HG03432 (cell line): ENCODE results near the gene RTL1.

Experiments
- ATAC-seq: cut with Tn5 transposase; IDR thresholded peaks from one replicate; pipeline ENCODE4 v1.9.1; 2021; ENCODE audit warnings: mild to moderate bottlenecking, moderate library complexity; ENCODE audit not compliant: unreplicated experiment

The RTL1 gene

DNA sequence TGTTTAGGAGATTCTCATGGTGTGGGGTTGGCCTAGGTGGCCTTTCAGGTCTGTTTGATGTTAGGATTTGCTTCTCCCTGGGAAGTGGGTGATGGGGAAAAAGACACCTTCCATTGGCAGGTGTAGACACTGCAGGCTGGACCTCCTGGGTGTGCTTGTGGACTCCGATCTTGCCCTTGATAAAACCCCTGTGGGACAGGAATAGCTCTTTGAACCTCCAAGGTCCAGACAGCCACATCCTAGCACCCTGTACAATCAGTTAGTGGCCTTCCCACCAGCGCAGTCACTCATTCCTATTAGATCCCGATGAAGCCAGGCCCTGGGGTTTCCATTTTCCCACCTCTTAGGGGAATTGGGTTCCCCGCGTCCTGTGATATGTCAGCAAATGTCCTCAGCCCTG lies 49.1 kb downstream of the RTL1 start:
- no peak for ATAC-seq

DNA sequence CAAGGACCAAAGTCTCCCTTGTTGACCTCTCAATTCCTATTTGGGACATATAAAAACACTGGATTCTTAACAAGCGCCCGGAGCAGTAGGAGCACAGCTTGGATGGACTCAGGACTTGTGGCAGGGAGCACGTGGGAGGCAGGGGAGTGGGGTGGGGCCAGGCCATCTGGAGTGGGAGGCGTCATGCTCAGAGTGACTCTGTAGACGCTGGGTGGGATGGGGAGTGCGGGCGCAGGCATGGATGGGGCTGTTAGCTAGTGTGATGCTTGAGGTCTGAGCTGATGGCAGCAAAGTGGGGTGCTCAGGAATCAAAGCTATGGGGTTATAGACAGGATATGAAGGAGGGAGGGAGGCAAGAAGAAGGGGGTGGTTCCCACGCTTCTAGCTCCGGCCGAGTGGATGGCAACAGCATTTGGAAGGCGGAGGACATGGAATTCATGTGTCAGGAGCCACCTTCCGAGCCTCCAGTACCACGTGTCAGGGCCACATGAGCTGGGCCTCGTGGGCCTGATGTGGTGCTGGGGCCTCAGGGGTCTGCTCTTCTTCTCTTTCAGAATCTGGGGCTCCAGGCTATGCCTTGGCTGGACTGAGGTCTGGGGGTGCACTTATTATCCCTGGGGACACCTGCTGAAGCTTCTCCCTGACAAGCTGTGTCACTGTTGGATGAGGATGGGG lies 51.4 kb downstream of the RTL1 start:
- no peak for ATAC-seq

DNA sequence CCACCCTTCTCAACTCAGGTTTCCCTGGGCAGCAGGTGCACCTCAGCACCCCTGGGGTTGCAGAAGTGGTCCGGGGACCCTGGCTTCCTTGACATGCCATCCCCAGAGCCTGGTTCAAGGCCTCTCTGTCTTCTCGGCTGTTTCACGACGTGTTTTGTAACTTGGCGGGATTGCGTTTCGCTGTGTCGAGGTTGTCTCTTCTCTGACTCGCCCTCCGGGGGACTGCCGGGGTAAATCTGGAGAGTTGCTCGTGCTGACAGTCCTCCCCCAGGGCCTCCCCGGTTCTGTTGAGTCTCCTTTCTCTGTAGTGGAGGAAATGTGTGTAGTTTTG lies 52.0 kb downstream of the RTL1 start:
- ATAC-seq = no peak

DNA sequence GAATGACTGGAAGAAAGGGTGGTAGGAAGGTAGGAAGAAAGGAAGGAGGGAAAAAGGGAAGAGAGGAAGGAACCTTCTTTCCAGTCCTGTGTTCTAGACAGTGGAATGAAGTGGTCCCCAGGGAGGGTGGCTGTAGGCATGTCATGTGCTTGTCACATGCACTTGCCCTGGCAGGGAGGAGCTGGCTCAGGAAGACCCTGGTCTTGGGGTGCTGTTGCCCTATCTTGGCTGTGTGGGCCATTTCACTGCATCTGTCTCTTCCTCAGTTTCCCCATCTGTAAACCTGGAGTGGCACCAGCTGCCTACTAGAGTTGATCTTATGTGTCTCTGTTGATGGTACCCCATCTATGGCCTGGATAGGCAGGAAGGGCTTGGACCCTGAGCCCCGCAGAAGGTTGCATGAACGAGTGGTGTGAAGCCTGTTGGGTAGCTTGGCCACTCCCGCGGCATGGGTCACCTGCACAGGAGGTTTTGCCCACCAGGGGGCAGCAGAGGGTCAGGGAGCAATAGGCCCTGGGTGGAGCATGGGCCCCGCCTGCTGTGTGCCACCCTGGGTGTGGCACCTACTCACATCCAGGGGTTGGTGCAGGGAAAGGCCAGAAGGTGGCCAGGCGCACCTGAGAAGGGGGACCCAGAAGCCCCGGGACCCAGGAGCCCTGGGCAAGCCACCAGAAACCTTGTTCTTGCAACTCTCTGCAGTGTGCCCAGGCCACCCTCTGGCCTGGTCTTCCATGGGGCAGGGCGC lies 52.5 kb downstream of the RTL1 start:
- ATAC-seq = peak; percentile 75

DNA sequence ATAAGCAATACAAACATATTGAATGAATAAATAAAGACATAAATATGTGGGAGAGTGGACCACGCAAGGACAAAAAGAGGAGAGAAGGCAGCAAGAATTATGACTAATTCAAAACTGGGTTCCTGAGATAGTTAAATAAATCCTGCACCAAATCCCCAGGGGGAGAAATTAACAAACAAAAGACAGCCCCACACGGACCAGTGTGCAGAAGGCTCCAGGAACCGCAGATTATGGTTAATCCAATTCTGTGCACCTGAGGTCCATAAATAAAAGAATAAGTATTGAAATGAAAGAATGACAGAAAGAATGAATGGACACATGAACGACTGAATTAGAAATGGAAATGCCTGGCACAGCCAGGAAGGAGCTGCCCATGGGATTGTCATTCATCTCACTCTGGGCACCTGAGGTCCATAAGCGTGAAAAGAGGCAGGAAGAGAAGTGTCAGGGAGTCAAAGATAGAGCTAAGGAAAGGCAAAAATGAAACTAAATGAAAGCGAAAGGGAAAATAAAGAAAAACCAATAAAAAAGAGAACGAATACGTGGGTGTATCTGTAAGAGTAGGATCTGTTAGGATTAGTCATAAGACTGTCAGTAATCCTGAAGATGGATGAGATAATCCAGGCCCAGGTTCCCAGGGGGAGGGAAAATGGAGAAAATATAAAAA lies 54.3 kb downstream of the RTL1 start:
- no peak for ATAC-seq

DNA sequence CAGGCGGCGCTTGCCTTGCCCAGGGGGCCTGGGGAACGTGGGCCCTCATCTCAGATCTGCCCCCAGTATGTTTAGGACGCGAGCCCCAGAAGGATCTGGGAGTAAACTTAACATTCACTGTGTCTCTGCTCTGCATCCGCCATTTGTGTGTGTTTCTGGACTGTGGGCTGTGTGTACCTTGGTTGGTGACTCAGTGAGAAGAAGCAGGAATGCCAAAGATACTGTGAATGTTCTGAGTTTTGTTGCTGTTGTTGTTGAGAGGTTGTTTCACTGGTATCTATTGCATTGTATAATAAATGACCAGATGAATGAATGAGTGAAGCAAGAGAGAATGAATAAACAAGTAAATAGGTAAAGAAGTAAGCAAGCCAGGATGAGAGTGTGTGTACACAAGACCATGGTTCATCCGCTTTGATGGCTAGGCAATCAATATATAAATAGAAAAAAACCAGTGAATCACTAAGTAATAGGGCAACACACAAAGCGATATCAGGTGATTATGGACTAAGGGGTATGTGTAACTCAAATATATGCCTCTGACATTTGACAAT lies 57.1 kb downstream of the RTL1 start:
- ATAC-seq = no peak

DNA sequence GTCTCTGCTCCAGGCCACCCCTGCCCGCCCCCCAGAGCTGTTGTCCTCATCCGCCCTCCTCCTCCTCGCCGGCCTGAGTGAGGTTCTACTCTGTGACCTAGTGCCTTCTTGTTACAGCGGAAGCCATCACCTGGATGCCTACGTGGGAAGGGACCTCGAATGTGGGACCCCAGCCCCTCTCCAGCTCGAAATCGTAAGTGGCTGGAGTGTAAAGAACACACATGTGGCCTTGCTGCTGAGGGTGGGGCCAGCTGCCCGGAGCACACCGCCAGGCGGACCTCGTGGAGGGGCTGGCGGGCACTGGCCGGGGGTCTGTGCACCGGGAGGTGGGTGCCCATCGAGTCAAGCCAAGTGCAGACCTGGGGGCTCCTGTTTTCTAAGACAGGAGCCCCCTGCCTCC lies 58.2 kb downstream of the RTL1 start:
- ATAC-seq = no peak

GRCh38 chr14:100844846-100845245 lies 58.7 kb downstream of the RTL1 start:
- no peak for ATAC-seq

GRCh38 chr14:100844421-100844820 lies 59.1 kb downstream of the RTL1 start:
- ATAC-seq = no peak

- ATAC-seq = no peak
Observed at GRCh38 chr14:100844082-100844408, 59.5 kb downstream of the RTL1 start.

DNA sequence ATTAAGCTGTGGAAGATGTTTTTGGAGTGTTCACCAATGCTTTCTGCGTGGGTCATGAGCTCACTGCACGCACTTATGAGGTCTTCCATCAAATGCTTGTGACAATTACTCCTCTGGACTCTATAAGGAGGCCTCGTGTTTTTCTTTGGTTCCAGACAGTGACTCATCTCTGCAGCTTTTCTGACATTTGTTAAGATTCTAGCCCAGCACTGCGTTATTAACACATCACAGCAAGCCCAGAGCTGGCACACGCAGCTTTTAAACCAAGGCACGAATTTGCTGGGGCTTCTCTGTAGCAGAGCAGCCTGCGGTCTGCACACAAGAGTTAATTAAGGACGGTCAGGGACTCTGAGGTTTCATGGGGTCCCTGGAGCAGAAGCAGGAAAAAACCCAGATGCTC lies 60.7 kb downstream of the RTL1 start:
- ATAC-seq = no peak

DNA sequence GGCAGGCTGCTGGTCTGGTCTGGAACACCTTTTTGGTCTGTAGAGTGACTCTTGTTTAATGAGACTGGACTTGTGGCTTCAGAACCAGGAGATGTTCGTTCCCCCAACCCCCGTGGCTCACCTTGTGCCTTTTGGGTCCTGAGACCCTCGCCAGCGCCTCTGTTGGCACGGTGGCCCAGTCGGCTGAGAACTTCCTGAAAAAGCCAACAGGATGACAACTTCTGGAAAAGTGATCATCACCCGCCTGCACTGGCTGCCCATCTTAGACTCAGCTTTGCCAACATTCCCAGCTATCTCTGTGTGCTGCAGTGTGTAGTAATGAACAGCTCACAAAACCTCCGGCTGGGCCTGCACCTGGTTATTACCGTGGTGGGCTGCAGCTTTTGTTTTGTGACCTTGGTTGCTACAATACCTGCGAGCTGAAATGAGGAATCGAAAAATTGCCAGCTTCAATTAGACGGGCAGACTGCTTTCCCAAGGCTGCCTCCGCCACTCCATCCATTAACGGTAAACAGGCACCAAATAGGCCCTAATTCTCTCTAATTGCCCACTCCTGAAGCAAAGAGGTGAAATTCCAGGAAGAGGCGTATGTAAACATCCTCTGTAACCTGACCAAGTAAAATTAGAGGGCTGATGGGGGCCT lies 61.6 kb downstream of the RTL1 start:
- ATAC-seq = no peak

DNA sequence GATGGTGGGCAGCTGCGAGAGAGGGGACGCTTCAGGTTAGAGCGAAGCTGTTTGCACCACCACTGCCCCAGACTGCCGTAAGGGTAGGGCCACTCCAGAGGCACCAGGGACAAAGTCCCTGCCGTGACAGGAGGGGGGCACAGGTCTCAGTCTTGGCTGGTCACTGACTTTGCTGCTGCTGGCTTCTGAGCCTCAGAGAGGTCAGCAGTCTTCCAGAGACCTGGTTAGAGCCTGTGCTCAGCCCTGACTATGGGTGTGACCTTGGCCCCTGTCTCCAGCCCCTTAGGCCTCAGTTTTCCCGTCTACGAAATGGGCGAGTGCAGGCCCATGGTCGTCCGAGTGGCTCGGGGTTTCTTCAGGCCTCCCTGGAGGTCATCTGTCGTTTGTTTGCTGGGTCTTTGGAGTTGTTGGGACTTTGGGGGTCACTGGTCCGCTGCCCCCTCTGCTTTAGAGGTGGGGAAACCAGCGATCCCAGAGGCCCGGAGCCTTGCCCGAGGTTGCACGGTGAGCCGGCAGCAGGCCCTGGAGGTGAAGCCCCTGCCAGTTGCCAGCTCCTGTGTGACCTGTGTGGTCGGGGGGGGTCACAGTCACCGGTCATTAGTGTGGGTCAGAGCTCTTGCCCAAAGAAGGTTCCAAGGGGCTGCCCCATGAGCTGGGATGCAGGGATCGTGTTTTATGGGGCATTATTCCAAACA lies 62.3 kb downstream of the RTL1 start:
- no peak for ATAC-seq

- ATAC-seq = no peak
Observed at GRCh38 chr14:100840286-100841065, 63.0 kb downstream of the RTL1 start.

DNA sequence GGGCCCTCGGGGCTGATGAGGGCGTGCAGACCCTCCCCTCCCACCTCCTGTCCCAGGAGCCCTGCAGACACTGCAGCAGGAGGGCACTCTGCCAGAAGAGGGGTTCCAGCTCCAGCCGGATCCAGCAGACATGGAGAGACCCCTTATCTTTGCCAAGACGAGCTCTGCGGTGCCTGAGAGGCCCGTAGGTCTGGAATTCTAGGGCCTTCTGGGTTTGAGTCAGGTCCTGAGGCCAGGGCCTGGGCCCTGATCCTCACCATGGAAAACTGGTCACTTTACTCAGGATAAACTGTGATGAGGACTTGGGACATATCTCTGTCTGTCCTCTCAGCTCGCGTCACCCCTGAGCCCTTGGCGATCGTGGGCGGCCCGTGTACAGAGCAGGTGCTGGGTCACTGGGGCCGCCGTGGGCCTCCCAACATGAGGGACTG lies 63.8 kb downstream of the RTL1 start:
- ATAC-seq = no peak

- no peak for ATAC-seq
Observed at GRCh38 chr14:100839315-100839585, 64.3 kb downstream of the RTL1 start.

GRCh38 chr14:100838493-100839314 lies 64.8 kb downstream of the RTL1 start:
- ATAC-seq = no peak

- ATAC-seq = no peak
Observed at GRCh38 chr14:100837805-100838350, 65.6 kb downstream of the RTL1 start.
